KBM-7 (cell line): ENCODE data around the gene TMEM253.

Experiments
- DNase-seq: peaks from one replicate; pipeline ENCODE4 v3.0.0-alpha.2; 2015
- in situ Hi-C: fragments of 300-500 bp; cut with MboI; formaldehyde crosslinking; loops from 2 replicates; pipeline ENCODE4 v1.14.3; 2020; ENCODE audit warnings: low sequenced_read_pairs, low pct_unique_long_range_greater_than_20kb, mixed read lengths

The TMEM253 gene

GRCh38 chr14:21087294-21088091 lies 13.4 kb upstream of the TMEM253 start:
- in situ Hi-C loops: no loop called here

GRCh38 chr14:21088687-21089086 lies 12.2 kb upstream of the TMEM253 start:
- in situ Hi-C loops: no loop called here

More at GRCh38 chr14:21087294-21088091, 13.4 kb upstream of the TMEM253 start:
- peak; percentile 88 for DNase-seq

GRCh38 chr14:21089271-21089670 lies 11.6 kb upstream of the TMEM253 start:
- DNase-seq: no peak
- in situ Hi-C loops: no loop called here

More at GRCh38 chr14:21088687-21089086, 12.2 kb upstream of the TMEM253 start:
- no peak for DNase-seq

DNA sequence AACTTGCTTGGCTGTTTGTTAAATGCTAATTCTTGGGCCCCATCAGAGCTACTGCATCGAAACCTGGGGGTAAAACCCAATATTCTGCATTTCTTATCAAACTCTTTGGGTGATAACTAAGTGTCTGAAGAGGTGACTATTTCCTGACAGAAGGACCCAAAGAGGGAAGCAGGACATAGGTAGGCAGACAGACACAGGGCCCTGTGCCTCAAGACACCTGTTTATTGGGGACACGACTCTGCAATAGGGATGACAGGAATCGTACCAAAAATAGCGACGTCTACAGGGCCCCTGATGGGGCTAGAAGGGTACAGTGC lies 11.0 kb upstream of the TMEM253 start:
- in situ Hi-C loops: no loop called here
- DNase-seq: no peak

DNA sequence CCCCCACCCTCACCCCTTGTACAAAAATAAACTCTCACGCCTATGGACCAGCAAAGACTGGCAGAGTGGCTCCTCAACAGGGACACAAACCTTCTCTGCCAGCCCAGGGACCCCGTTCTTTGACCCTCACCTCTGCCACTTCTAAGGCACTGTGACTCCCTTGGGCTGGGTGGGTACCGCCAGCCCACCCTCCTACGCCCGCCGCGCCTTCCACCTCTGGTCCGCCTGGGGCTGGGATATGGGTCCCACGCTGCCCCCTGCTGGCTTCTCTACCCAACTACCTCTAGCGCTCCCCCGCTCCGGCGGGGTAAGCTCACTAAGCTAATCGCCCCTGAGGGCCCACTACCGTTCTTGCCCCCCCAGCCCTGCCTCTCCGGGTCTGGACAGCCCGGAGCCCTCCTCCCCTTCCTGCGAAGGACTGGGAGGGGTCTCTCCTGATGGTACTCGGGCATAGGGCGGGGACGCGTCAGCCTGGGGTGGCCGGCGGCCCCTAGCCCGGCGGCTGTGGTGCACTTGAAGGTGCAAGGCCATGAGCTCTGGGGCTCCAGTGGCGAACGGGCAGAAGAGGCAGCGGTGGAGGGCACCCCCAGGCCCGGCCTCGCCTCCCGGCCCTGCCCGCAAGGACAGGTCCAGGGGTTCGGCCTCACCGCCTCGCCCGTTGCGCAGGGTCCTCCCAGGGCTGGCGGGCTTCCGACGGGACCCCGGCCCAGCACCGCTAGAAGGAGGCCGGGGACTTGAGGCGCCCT lies 10.5 kb upstream of the TMEM253 start:
- DNase-seq: peak; percentile 41
- in situ Hi-C loops: no loop called here

GRCh38 chr14:21090940-21091663 lies 9.8 kb upstream of the TMEM253 start:
- in situ Hi-C loops: no loop called here
- DNase-seq: no peak

DNA sequence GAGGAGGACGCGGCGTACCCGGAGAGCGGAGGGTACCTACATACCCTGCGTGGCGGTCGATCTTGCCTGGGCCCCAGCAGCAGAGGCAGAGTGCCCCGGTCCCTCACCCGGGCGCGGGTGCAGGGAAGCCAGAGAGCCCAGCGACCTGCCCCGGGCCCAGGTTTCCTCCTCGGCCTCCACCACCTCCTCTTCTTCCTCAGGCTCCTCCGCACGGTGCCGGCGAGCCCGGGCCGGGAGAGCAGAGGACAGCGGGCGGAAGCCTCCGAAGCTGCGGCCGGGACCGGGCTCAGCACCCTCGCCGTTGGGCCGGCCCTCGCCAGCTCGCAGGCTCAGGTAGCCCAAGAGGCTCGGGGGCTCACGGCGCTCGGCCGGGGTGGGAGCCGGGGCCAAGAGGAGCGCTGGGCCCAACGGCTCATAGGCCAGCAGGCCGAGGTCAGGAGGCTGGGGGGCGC lies 9.0 kb upstream of the TMEM253 start:
- DNase-seq: no peak
- in situ Hi-C loops: no loop called here

GRCh38 chr14:21092273-21093011 lies 8.4 kb upstream of the TMEM253 start:
- peak; percentile 87 for DNase-seq
- in situ Hi-C loops: no loop called here

DNA sequence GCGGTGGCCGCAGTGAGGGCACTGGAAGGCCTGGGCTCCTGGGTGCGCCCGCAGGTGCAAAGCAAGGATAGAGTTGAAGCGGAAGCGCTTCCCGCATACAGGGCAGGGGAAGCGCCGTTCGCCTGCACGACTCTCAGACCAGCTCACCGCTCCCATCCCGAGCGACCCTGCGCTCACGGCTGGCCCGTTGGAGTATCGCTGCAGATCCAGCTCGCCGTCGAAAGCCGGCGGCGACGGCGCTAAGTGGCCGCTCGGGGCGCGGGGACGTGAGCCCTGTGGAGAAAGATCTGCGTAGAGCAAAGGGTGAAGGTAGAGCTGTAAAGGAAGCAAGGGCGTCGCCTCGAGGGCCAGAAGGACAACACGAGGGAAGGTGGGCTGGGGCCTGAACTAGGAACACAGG lies 7.8 kb upstream of the TMEM253 start:
- in situ Hi-C loops: no loop called here
- no peak for DNase-seq

GRCh38 chr14:21093769-21094681 lies 6.8 kb upstream of the TMEM253 start:
- no peak for DNase-seq
- in situ Hi-C loops: no loop called here

DNA sequence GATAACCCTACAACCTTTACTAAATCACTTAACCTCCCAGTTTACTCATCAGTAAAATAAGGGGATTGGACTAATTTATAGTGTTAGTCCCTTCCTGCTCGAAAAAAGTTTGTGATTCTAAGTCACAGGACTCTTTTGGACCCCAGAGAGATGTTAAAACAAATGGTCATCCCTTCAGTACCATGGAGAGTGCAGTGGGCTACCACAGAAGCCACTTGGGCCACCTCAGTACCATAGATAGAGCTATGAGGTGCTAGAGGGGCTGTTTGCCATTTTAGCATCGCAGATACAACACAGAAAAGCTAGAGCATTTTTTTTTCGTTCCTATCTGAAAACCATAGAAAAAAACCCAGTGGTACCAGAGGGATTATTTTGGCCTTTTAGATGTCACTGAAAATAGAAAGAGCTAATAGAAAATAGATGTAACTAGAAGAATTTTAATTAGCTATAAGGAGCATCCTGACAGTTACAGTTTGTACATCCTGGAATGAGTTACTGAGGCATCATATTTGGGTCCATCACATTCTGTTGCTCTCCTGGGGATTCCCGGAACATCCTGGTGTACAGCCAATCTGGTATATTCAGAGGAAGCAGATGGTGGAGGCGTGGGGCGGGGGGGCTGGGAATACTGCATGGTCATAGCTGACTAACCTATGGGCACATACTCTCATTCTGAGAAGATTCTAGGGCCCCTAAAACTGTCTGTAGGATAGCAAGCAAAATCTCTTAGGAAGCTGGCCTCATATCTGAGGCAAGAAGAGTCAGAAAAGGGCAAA lies 5.2 kb upstream of the TMEM253 start:
- no peak for DNase-seq
- in situ Hi-C loops: no loop called here

DNA sequence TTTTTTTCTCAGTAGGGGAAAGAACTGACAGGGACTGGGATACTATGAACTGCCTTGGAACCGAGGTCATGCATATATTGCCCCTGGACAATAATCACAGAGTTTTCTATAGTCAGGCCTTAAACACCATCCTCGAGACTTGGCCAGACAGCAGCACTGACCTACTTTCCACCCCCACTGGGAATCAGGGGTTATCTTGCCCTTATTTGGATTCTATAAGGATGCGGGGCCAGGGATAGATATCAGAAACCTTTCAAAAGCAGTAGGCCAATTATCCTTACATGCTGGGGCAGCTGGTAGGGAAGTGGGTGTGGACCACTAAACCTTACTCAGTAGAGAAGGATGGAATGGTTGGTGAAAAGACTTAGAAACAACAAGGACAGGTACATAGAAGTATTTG lies 4.4 kb upstream of the TMEM253 start:
- DNase-seq: no peak
- in situ Hi-C loops: no loop called here

DNA sequence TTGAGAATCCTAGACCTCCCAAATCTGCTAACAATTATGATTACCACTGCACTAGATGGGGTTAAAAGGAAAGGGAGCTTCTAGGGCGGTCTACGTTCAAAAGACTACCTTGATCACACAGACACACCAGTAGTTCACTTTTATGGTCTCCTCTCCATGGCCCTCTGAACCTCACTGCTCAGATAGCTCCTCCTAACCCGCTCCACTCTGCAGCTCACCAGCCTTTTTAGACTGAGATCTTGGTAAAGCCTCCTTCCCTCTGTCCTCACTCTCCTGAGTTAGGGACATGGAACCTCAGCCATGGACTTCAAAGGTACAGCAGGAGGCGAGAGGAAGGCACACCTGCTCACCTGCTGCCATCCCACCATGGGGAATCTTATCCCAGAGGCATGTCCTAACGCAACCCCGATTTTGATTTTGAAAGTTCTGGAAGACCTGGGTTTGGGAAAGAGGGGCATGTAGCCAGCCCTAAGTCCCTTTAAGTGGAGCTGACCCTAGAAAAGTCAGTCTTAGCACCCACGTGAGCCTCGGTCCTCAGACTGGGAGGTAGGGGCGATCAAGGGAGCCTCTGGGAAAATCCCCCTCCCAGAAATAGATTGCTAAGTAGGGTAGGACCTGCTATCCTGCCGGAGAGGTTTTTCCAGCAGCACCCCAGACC lies 3.8 kb upstream of the TMEM253 start:
- in situ Hi-C loops: no loop called here
- no peak for DNase-seq

GRCh38 chr14:21097636-21098075 lies 3.2 kb upstream of the TMEM253 start:
- in situ Hi-C loops: no loop called here
- DNase-seq: no peak

DNA sequence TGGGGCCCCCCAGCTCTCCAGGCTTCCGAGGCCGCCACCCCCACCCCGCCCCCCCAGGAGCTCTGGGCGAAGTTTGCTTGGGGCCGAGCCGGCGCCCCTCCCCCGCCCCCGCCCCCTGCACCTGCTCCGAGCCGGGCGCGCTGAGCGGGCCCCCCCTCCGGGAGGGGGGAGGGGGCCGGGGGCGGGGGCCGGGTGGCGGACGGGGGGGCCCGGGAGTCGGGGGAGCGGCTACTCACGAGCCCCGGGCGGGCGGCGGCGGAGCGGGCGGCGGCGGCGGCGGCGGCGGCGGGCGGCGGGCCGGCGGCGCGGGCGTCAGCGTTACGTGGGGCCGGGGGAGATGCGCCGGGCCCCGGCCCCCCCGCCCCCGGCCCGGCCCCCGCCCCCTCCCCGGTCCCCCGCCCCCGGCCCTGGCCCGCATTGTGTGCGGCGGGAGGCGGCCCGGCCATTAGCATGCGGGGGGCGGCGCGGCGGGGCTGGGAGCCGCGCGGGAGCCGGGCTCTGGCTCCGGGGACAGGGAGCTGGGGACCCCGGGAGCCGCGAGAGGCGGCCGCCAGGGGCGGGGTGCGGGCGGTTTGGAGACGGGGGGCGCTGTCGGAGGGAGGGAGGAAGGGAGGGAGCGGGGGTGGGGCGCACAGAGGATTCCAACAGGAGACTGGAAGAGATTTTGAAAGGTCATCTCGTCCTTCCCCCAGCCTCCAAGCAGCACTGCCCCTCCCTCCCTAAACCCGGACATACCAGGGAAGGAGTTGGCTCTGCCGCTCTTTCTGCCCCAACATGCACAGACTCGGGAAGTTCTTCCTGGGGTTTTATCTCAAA lies 2.6 kb upstream of the TMEM253 start, which contains the start of gene ZNF219:
Gene ZNF219, minus strand, starts transcription at position 580 of the 816 bp plus-strand sequence. CDS start 5,064 bp downstream, outside the sequence.
- DNase-seq: peak; percentile 40
- in situ Hi-C loops: no loop called here

DNA sequence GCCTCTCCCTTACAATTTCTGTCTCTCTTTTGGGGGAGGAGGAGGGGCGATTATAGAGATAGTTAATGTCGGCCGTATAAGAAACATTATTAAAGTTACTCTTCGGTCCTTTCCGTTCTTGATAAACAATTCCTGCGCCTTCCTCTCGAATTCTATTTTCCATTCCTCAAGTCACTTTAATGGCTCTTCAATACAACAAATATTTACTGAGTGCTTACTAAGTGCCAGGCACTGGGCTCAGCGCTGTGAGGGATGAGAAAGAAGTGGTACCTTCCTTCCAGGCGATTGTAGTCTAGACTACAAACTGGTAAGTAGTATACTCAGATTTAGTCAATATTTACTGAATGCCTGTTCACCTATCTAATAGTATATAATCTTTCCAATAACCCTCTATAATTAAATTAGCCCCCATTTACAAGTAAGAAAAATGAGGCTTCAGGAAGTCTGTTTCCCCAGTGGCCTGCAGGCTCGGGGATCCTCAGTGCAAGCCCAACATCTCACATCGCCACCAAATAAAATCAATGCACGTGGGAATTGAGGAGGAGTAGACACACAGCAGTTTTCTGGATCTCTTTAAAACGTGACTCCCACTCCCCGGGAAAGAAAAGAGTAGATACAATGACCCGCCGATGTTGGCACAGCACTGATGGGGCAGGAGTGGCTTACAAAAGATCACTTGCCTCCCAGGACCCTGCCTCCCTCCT lies 1.8 kb upstream of the TMEM253 start:
- in situ Hi-C loops: no loop called here
- DNase-seq: no peak
